Measurements from ENCODE around the gene OR4X2. TPM values are rescaled to one million over a fixed set of nuclear protein-coding genes. Genes with fewer than 3 reads are reported as not detected.

The OR4X2 gene
- polyA plus RNA-seq, 1 donor from 2014 or later: not detected

DNA sequence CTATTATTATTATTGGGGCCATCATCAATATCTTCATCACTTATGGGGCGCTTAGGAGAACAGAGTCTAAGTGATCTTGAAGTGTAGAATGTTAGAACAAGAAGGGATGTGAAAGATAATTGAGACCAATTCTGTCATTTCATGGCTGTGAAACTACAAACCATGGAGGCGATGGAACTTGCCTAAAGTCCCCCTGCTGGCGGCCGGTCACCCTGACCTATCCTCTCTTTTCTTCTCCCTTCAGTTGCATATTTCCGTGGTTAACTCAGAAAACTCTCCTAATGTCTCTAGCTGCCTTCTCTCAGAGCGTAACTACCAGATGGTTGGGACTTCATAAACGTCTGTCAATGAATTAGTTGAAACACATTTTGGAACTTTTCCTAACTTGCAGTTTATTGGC, 34.9 kb upstream of the OR4X2 start:
- Histone ChIP-seq H3K36me3 (ENCODE audit: insufficient read depth, low read length) (no peaks in the 10 kb centered on the region), H3K27ac (ENCODE audit: low read length) (no peak overlapping the region), H3K9me3 (ENCODE audit: low read length) (no peaks in the 10 kb centered on the region), H4K20me1 (ENCODE audit: insufficient read depth) (no peaks in the 10 kb centered on the region), H2AFZ (ENCODE audit: low read depth, low read length) (no peak overlapping the region), H3K9ac (ENCODE audit: low read length) (no peak overlapping the region), H3K4me2 (ENCODE audit: low read length) (no peak overlapping the region), H3K27me3 (ENCODE audit: insufficient read depth, low read depth, low read length) (no peaks in the 10 kb centered on the region), H3K4me3 (ENCODE audit: low read length) (no peak overlapping the region), H3F3A (ENCODE audit: insufficient read depth, low read length, poor library complexity, severe bottlenecking) (no peaks in the 10 kb centered on the region), H3K9me2 (ENCODE audit: insufficient read depth, low read length) (no peaks in the 10 kb centered on the region), H3K79me2 (replicated peaks; ENCODE audit: insufficient read depth, low read length) (no peaks in the 10 kb centered on the region)
- TF ChIP-seq EZH2 (IDR thresholded peaks at IDR 0.05; ENCODE audit: borderline replicate concordance, insufficient read depth, low read length, poor library complexity, severe bottlenecking): no peak
- no peak for TF ChIP-seq REST (IDR thresholded peaks at IDR 0.05; ENCODE audit: borderline replicate concordance)
- TF ChIP-seq TAF1 (IDR thresholded peaks at IDR 0.05; ENCODE audit: low read depth): no peak
- no peak for TF ChIP-seq EP300 (conservative IDR thresholded peaks at IDR 0.05; ENCODE audit: poor library complexity, severe bottlenecking)
- TF ChIP-seq POLR2AphosphoS5 (IDR thresholded peaks at IDR 0.05): no peak
- TF ChIP-seq CTCF (IDR thresholded peaks at IDR 0.05; ENCODE audit: poor library complexity, severe bottlenecking): no peak
- no peak for TF ChIP-seq RAD21 (conservative IDR thresholded peaks at IDR 0.05)

DNA sequence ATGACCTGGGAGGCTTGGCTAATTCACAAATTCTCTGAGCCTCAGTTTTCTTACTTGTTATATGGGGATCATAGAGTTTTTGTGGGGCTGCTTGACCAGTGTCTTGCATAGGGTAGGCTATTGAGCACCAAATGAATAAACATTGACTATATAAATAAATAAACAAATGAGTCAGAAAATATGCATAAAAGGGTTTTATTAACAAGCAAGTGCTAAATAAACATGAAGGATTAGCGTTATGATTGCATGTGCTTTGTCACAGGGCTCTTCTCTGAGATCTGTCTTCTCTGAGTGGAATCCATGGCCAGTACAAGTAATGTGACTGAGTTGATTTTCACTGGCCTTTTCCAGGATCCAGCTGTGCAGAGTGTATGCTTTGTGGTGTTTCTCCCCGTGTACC, 28.4 kb upstream of the OR4X2 start, which contains the start of gene OR4B1:
Gene OR4B1, plus strand, starts transcription at position 301 of the 400 bp plus-strand sequence. Its CDS starts 0 bp downstream, at position 301.
- no peak within 1 kb of the TSS for H3K4me3 ChIP-seq (ENCODE audit: low read length)
- no peak within 1 kb of the TSS for H3K4me2 ChIP-seq (ENCODE audit: low read length)
- TF ChIP-seq TAF1 (IDR thresholded peaks at IDR 0.05; ENCODE audit: low read depth) (no peak), EP300 (conservative IDR thresholded peaks at IDR 0.05; ENCODE audit: poor library complexity, severe bottlenecking) (no peak), POLR2AphosphoS5 (IDR thresholded peaks at IDR 0.05) (no peak), CTCF (IDR thresholded peaks at IDR 0.05; ENCODE audit: poor library complexity, severe bottlenecking) (no peak), EZH2 (IDR thresholded peaks at IDR 0.05; ENCODE audit: borderline replicate concordance, insufficient read depth, low read length, poor library complexity, severe bottlenecking) (no peak), SMC3 (conservative IDR thresholded peaks at IDR 0.05; ENCODE audit: poor library complexity) (no peak), RAD21 (conservative IDR thresholded peaks at IDR 0.05) (no peak), MXI1 (conservative IDR thresholded peaks at IDR 0.05; ENCODE audit: poor library complexity, severe bottlenecking) (no peak), REST (IDR thresholded peaks at IDR 0.05; ENCODE audit: borderline replicate concordance) (no peak)
- H3K9me2 ChIP-seq (ENCODE audit: insufficient read depth, low read length): no peaks in the 10 kb centered on the region
- H3K36me3 ChIP-seq (ENCODE audit: insufficient read depth, low read length): no peaks in the 10 kb centered on the region
- no peaks in the 10 kb centered on the region for H3F3A ChIP-seq (ENCODE audit: insufficient read depth, low read length, poor library complexity, severe bottlenecking)
- H3K27me3 ChIP-seq (ENCODE audit: insufficient read depth, low read depth, low read length): no peaks in the 10 kb centered on the region
- H3K27ac ChIP-seq (ENCODE audit: low read length): no peak within 1 kb of the TSS
- no peaks in the 10 kb centered on the region for H3K9me3 ChIP-seq (ENCODE audit: low read length)
- no peak within 1 kb of the TSS for H2AFZ ChIP-seq (ENCODE audit: low read depth, low read length)
- H3K79me2 ChIP-seq (replicated peaks; ENCODE audit: insufficient read depth, low read length): no peaks in the 10 kb centered on the region
- H3K9ac ChIP-seq (ENCODE audit: low read length): no peak within 1 kb of the TSS
- H4K20me1 ChIP-seq (ENCODE audit: insufficient read depth): no peaks in the 10 kb centered on the region
